Prostate gland (tissue), 2 donors: ENCODE measurements around the gene CCDC83. TPM values are rescaled to one million over a fixed set of nuclear protein-coding genes. Genes with fewer than 3 reads are reported as not detected.

Experiments used
- DNase-seq: peaks from one replicate; pipeline ENCODE4 v3.0.0-alpha.2; 2019; ENCODE audit warnings: low spot score
- H3K27ac ChIP-seq, 2 donors: fragments of 200-600 bp; sonication (generic); 2 replicates each; pipeline ENCODE4 v1.5.1; 2017 to 2019
- H3K27me3 ChIP-seq: fragments of 200-600 bp; sonication (generic); replicated peaks from 2 replicates; pipeline ENCODE4 v1.5.1; 2019; ENCODE audit not compliant: insufficient read depth
- H3K36me3 ChIP-seq, 2 donors: fragments of 200-600 bp; sonication (generic); 1 replicate in 1 of 2; 2 replicates in 1 of 2; pipeline versions ENCODE4 v1.5.1 to v1.8.1; 2017 to 2019
- H3K4me1 ChIP-seq: fragments of 200-600 bp; sonication (generic); replicated peaks from 2 replicates; pipeline ENCODE4 v1.5.1; 2019
- H3K4me3 ChIP-seq, 2 donors: fragments of 200-600 bp; sonication (generic); 2 replicates each; pipeline ENCODE4 v1.5.1; 2017 to 2019
- H3K9me3 ChIP-seq: fragments of 200-600 bp; sonication (generic); 2 replicates; pipeline ENCODE4 v1.5.1; 2017
- CTCF ChIP-seq, 4 experiments: fragments of 200-600 bp in 2 of 4; fragments of 450-650 bp in 2 of 4; sonication (generic) in 2 of 4; IDR thresholded peaks; 1 replicate in 3 of 4; 2 replicates in 1 of 4; pipeline ENCODE4 v1.5.1; 2016 to 2019; ENCODE audit warnings: antibody characterized with exemption in 4 of 4, mild to moderate bottlenecking in 2 of 4, moderate library complexity in 2 of 4
- POLR2A ChIP-seq: fragments of 450-650 bp; IDR thresholded peaks from one replicate; pipeline ENCODE4 v1.6.1; 2016; ENCODE audit warnings: antibody characterized with exemption, mild to moderate bottlenecking
- POLR2AphosphoS5 ChIP-seq: sonication (generic); formaldehyde crosslinking; IDR thresholded peaks from one replicate; pipeline ENCODE4 v1.6.1; 2017; ENCODE audit warnings: antibody characterized with exemption
- WGBS: methylation state at CpG from one replicate; pipeline ENCODE4 v1.1.5; 2018; 5-methylcytosine and 5-hydroxymethylcytosine counted together
- intact Hi-C: fragments of 100-400 bp; cut with DNase I; formaldehyde crosslinking; loops from one replicate; pipeline ENCODE4 v1.14.2; 2022
- total RNA-seq, 2 donors: library from RNA; depleted of rRNA; stranded (reverse); fragments of >200 nt; gene quantifications; one replicate each; pipeline ENCODE4 v1.1.0, GENCODE V29; 2016

The CCDC83 gene
- total RNA-seq, 2 donors from 2014 or later, result 12.5 TPM; not detected in 1

- H3K9me3 ChIP-seq, result no peaks in the 10 kb centered on the region
- 15% methylated on average over 4 of the region's 4 CpGs for WGBS
- H3K27ac ChIP-seq, result no peak overlapping the region
- no peak for TF ChIP-seq CTCF (IDR thresholded peaks at IDR 0.05)
- H3K4me3 ChIP-seq, result peak overlapping the region; percentile 52
- no peaks in the 10 kb centered on the region for H3K36me3 ChIP-seq
- no peaks in the 10 kb centered on the region for H3K4me1 ChIP-seq
- H3K27me3 ChIP-seq, result no peaks in the 10 kb centered on the region
- intact Hi-C loops, result no loop called here
- no peak for DNase-seq
Observed at GRCh38 chr11:85809863-85810262, 45.3 kb upstream of the CCDC83 start.

GRCh38 chr11:85810521-85810870 lies 44.7 kb upstream of the CCDC83 start:
- Histone ChIP-seq H3K9me3 (no peaks in the 10 kb centered on the region), H3K36me3 (no peaks in the 10 kb centered on the region), H3K27me3 (no peaks in the 10 kb centered on the region), H3K27ac (peak overlapping the region; percentile 38 to 46), H3K4me1 (no peaks in the 10 kb centered on the region), H3K4me3 (peak overlapping the region; percentile 52)
- intact Hi-C loops, result no loop called here
- no peak for TF ChIP-seq POLR2A
- TF ChIP-seq POLR2AphosphoS5, result no peak
- no peak for TF ChIP-seq CTCF (IDR thresholded peaks at IDR 0.05)
- WGBS, result 10% methylated on average over 10 of the region's 10 CpGs
- no peak for DNase-seq

GRCh38 chr11:85810871-85811611 lies 44.1 kb upstream of the CCDC83 start, which contains the start of gene SYTL2:
TSS of gene SYTL2 (minus strand) at chr11:85811141. CDS start at chr11:85757725, 53,416 bp downstream.
- TF ChIP-seq CTCF (IDR thresholded peaks at IDR 0.05), result peak in 1 of 4 experiments; percentile 19
- peak; percentile 96 for TF ChIP-seq POLR2A
- TF ChIP-seq POLR2AphosphoS5, result peak; percentile 44

GRCh38 chr11:85811624-85812023 lies 43.6 kb upstream of the CCDC83 start:
- Histone ChIP-seq H3K36me3 (no peaks in the 10 kb centered on the region), H3K27ac (peak overlapping the region in 1 of 2 donors; percentile 46), H3K4me1 (no peaks in the 10 kb centered on the region), H3K9me3 (no peaks in the 10 kb centered on the region), H3K4me3 (peak overlapping the region; percentile 52), H3K27me3 (no peaks in the 10 kb centered on the region)
- no peak for DNase-seq
- intact Hi-C loops, result no loop called here
- no peak for TF ChIP-seq POLR2AphosphoS5
- no peak for TF ChIP-seq CTCF (IDR thresholded peaks at IDR 0.05)
- no peak for TF ChIP-seq POLR2A
- WGBS, result 83% methylated on average over 13 of the region's 13 CpGs

More at GRCh38 chr11:85810871-85811611, 44.1 kb upstream of the CCDC83 start, which contains the start of gene SYTL2:
- DNase-seq, result peak; percentile 70
- no peaks in the 10 kb centered on the region for H3K4me1 ChIP-seq
- WGBS, result under 1% methylated on average over 72 of the region's 72 CpGs
- no peaks in the 10 kb centered on the region for H3K27me3 ChIP-seq
- no peaks in the 10 kb centered on the region for H3K36me3 ChIP-seq
- H3K4me3 ChIP-seq, result peak within 1 kb of the TSS; percentile 52
- no peaks in the 10 kb centered on the region for H3K9me3 ChIP-seq
- peak within 1 kb of the TSS; percentile 38 to 46 for H3K27ac ChIP-seq
- intact Hi-C loops, result no loop called here

- Histone ChIP-seq H3K4me3 (no peak overlapping the region), H3K9me3 (no peaks in the 10 kb centered on the region), H3K27me3 (no peaks in the 10 kb centered on the region), H3K4me1 (no peaks in the 10 kb centered on the region), H3K27ac (no peak overlapping the region), H3K36me3 (no peaks in the 10 kb centered on the region)
- no peak for DNase-seq
- intact Hi-C loops, result no loop called here
- WGBS, result 88% methylated on average over 9 of the region's 9 CpGs
- no peak for TF ChIP-seq CTCF (IDR thresholded peaks at IDR 0.05)
- no peak for TF ChIP-seq POLR2A
- no peak for TF ChIP-seq POLR2AphosphoS5
Observed at GRCh38 chr11:85813721-85814120, 41.5 kb upstream of the CCDC83 start.
